NCI-H146 treated with DMSO at 0.1 percent for 48 hours (cell line): ENCODE data around the gene FTSJ3.
"Not testable (repeated sequence)": the region's sequence is repeated elsewhere in the genome, so short reads cannot be mapped to it uniquely, and the experiment has no call there.

ENCODE experiments used
- DNase-seq: peaks from one replicate; lab custom pipeline; 2025; ENCODE audit not compliant: unreplicated experiment; lab: John Stamatoyannopoulos, UW

Gene FTSJ3, protein sequence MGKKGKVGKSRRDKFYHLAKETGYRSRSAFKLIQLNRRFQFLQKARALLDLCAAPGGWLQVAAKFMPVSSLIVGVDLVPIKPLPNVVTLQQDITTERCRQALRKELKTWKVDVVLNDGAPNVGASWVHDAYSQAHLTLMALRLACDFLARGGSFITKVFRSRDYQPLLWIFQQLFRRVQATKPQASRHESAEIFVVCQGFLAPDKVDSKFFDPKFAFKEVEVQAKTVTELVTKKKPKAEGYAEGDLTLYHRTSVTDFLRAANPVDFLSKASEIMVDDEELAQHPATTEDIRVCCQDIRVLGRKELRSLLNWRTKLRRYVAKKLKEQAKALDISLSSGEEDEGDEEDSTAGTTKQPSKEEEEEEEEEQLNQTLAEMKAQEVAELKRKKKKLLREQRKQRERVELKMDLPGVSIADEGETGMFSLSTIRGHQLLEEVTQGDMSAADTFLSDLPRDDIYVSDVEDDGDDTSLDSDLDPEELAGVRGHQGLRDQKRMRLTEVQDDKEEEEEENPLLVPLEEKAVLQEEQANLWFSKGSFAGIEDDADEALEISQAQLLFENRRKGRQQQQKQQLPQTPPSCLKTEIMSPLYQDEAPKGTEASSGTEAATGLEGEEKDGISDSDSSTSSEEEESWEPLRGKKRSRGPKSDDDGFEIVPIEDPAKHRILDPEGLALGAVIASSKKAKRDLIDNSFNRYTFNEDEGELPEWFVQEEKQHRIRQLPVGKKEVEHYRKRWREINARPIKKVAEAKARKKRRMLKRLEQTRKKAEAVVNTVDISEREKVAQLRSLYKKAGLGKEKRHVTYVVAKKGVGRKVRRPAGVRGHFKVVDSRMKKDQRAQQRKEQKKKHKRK

DNA sequence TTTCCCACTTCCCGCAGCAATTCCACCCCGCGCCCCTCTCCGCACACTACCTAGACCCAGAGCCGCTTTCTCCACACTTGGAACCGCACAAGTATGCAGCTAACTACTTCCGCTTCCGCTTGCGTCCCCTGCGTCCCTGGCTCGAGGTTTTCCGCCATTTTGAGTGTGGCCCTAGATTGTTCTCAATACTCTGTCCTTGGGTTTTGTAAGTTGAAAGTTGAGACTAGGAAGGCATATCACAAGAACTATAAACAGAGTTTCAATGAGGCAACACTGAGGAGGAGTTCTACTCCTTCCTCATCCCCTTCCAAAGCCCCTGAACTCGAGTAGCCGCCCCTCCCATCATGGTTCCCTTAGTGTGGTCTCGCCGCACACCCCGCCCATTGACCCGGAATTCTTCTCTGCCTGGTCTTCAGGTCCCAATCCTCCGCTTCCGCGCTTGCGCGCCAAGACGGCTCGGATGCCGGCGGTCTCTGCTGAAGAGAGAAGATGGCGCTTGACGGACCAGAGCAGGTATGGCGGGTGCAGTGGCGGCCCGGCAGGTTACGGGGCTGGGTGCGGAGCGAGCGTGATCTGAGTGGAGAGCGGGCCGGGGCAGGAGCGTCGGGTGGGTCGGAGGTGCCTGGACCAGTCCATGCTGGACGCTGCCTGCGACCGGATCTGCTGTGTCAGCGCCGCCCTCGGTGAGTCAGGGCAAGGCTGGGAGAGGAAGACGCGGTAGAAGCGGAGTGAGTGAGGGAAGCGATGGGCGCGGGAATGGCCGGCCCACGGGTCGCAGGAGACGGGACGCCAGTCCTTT is at the start of gene FTSJ3, which contains the start of gene PSMC5:
Gene FTSJ3 (minus strand): TSS at position 662 of the 799 bp plus-strand sequence. CDS start 761 bp downstream, outside the sequence.
Gene PSMC5 (plus strand): TSS at position 430 of the 799 bp plus-strand sequence. CDS start 60 bp downstream, at position 490.
- peak; percentile 95 for DNase-seq

DNA sequence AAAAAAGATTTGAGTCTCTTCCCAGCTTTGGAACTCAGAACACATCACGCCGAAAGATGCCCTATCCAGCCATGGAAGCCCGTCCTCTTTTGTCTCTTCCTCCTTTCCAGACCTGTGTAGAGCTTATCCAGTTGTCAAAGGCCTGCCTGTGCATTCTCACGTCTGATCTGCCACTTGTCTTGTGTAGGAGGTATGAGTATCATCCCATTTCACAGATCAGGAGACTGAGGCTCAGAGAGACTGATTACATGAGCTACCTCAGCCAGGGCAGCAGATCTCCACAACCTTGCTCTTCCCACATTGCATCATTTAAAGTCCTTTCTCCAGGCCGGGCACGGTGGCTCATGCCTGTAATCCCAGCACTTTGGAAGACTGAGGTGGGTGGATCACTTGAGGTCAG is 47.2 kb upstream of the FTSJ3 start:
- not testable (repeated sequence) for DNase-seq

DNA sequence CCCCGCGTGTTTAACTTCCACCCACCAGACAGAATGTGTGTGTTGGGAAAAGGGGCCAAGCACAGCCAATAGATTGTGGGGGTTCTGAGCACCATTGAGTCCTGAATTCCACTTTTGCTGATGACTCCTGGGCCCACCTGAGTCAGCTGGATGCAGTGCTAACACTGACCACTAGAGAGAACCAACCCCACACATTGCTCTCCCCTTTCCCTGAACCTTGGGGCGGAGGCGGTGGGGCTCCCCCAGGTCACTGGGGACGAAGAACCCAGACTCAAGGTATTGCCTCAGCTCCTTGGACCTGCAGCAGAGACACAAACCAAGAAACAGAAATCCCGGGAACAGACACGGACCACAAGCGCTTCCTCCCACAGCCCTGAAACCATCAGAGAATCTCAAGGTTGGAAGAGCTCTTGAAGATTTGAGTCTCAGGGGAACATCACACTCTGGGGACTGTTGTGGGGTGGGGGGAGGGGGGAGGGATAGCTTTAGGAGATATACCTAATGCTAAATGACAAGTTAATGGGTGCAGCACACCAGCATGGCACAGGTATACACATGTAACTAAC is 46.7 kb upstream of the FTSJ3 start:
- DNase-seq: not testable (repeated sequence)

DNA sequence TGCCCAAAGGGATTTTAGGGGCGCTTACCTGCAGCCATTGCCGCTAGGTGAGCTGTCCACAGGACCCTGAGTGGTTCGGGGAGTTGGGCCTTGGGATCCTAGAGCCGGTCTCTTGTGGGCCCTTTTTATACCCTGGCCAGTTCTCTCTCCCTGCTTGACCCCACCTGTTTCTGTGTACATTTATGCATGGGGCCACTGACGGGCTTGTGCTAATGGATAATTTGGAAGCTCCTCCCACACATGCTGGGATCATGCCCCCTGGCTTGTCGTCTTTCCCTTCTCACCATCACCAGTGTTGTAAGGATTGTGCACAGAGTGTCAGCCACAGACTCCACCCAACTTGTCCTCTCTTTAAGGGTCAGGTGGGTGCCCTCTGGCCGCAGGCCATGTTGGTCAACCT is 46.1 kb upstream of the FTSJ3 start, which contains the start of gene CSH2:
Gene CSH2 (minus strand): TSS at position 101 of the 400 bp plus-strand sequence. CDS start 63 bp downstream, at position 38.
- not testable (repeated sequence) for DNase-seq

DNA sequence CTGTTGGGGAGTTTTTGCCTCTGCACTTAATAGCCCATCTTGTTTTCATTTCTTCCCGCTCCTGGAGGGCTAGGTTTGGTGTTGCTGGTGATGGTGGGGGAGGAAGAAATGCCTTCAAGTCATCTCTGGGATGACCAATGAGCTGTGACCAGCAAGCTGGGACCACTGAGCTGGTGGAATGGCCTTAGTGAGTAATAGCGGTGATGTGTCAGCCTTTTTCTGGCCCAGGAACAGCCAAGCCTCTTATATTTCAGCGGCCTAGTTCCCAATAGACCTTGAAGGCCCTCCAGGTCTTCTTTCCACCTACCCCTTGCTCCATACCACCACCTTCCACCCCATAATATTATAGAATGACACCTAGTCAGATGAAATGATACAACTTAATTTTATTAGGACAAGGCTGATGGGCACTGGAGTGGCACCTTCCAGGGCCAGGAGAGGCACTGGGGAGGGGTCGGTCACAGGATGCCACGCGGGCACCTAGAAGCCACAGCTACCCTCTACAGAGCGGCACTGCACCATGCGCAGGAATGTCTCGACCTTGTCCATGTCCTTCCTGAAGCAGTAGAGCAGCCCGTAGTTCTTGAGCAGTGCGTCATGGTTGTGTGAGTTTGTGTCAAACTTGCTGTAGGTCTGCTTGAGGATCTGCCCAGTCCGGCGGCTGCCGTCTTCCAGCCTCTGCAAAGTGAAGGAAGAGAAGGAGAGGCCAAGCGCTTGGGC is 44.3 kb upstream of the FTSJ3 start:
- not testable (repeated sequence) for DNase-seq

DNA sequence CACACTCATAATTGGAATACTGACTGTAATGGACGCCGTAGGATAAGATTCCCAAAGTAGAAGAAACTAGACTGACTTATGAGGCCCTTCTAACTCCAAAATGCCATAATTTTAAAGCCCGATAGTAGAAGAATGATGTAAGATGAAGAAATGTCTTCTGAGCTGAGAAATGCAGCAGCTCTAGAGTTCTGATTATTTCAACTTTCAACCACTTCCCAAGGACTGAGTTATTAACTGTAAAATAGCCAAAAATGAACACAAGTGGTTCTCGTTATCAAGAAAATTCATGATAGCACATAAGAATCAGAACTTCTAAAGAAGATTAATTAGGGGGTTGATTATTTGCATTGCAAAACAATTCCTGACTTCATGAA is 42.8 kb upstream of the FTSJ3 start:
- DNase-seq: not testable (repeated sequence)

DNA sequence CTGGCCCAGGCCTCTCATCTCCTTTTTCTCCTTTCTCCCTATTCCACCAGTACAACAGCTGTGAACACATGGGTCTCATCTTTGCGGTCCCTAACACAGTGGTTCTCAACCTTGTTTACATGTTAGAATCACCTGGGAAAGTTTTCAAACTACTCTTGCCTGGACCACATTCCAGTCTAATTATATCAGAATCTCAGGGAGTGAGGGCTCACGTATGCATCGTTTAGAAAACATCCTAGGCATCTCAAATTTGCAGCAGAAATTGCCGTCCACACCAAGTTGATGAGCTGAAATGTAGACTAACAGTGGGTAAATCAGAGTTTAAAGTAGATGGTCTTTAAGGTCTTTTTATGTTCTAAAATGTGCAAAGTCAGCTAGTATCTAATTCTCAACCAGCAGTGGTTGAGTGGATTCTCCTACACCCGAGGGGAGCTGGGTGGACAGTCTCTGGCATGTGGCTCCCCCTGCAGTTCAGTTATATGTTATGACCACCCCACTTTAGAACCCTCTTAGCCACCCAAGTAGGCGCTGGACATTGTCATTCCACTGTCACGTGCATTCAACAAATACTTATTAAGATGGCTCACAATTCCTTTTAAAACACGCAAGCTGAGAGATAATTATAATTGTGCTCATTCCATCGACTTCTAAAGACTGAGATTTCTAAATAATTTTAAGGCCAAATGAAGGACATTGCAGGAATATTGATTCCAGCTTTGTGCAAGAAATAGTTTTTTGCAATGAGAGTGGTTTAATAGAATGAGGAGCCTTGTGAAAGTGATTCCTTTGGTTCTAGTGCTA is 42.2 kb upstream of the FTSJ3 start:
- DNase-seq: not testable (repeated sequence)

DNA sequence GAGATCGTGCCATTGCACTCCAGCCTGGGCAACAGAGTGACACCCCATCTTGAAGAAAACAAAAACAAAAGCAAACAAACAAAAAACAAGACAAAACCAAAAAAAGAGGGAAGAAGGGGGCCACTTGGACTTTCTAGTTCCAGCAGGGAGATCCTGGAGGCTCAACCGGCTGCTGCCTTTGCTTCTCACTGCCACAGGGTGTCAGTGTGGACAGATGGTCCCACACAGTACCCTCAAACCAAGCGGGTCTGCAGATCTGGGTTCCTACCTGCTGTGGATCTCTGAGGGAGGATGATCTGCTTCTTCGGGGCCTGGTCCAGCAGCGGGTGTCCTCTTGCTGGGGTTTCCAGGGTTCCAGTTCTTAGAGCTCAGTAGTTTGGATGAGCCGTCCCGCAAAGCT is 39.2 kb upstream of the FTSJ3 start:
- not testable (repeated sequence) for DNase-seq

DNA sequence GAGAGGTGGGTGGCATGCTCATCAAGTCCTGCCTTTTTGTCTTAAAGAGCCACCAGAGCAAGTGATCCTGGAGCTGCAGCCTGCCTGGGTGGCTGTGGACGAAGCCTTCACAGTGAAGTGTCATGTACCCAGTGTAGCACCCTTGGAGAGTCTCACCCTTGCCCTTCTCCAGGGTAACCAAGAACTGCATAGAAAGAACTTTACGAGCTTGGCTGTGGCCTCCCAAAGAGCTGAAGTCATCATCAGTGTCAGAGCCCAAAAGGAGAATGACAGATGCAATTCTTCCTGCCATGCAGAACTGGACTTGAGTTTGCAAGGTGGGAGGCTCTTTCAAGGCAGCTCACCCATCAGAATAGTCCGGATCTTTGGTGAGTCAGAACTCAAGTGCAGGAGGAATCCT is 31.8 kb upstream of the FTSJ3 start:
- no peak for DNase-seq

DNA sequence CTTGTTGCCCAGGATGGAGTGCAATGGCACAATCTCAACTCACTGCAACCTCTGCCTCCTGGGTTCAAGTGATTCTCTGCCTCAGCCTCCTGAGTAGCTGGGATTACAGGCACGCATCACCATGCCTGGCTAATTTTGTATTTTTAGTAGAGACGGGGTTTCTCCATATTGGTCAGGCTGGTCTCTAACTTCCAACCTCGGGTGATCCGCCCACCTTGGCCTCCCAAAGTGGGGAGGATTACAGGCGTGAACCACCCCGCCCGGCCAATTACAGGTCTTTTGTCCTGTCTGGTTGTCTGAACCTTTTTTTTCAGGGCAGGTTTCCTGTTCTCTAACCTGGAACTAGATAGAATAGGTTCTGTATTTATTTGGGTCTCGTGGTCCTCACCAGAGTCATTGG is 29.0 kb upstream of the FTSJ3 start:
- not testable (repeated sequence) for DNase-seq

DNA sequence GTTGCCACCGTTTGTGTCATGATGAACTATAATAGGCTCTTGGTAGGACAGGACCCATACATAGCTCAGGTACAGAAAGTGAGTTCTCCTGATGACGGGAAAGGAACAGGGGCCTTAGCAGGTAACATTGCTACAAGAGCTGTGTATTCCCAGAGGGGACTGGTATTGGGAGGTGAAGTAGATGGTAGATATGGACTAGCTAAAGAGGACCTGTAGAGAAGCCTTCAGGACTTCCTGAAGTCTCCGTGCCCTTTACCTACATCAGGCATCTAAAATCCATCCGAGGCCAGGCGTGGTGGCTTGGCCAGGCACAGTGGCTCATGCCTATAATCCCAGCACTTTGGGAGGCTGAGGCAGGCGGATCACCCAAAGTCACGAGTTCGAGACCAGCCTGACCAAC is 27.7 kb upstream of the FTSJ3 start:
- no peak for DNase-seq

DNA sequence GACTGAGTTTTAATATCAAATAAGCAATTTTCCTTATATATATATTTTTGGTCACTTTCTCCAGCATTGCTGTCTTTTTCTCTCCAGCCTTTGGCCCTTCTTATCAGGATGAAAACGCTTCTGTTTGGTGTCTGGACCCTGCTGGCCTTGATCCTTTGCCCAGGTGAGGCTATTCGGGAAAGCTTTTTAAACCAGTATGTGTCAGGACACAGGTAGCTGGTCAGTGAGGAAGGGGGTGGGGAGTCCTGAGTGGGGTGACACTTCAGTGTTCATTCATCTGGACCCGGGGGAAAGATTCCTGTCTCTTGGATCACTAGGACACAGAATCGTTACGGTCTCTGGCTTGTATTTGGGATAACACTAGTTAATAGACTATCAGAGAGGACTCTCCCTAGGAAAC is 27.2 kb upstream of the FTSJ3 start:
- DNase-seq: no peak

DNA sequence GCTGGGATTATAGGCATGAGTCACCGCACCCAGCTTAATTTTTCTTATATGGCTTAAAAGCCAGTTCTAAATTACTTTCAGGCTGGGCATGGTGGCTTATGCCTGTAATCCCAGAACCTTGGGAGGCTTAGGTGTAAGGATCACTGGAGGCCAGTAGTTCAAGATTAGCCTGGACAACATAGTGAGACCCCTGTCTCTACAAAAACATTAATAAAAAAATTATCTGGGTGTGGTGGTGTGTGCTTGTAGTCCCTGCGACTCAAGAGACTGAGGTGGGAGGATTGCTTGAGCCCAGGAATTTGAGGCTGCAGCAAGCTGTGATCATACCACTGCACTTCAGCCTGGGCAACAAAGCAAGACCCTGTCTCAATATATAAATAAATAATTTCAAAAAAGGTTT is 25.8 kb upstream of the FTSJ3 start:
- no peak for DNase-seq

DNA sequence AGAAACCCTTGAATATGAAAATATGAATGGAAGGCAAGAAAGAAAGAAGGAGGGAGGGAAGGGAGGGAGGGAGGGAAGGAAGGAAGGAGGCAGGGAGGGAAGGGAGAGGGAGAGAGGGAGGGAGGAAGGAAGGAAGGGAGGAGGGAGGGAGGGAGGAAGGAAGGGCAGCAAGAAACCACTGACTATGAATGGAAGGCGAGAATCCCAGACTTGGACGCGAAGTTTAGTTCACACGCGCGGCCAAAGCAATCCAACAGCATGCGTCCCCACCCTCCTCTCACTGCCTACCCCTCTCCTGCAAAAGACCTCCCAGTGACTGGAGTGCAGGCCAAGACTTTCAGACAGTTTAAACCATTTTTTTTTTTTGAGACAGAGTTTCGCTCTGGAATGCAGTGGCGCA is 22.9 kb upstream of the FTSJ3 start:
- DNase-seq: no peak

DNA sequence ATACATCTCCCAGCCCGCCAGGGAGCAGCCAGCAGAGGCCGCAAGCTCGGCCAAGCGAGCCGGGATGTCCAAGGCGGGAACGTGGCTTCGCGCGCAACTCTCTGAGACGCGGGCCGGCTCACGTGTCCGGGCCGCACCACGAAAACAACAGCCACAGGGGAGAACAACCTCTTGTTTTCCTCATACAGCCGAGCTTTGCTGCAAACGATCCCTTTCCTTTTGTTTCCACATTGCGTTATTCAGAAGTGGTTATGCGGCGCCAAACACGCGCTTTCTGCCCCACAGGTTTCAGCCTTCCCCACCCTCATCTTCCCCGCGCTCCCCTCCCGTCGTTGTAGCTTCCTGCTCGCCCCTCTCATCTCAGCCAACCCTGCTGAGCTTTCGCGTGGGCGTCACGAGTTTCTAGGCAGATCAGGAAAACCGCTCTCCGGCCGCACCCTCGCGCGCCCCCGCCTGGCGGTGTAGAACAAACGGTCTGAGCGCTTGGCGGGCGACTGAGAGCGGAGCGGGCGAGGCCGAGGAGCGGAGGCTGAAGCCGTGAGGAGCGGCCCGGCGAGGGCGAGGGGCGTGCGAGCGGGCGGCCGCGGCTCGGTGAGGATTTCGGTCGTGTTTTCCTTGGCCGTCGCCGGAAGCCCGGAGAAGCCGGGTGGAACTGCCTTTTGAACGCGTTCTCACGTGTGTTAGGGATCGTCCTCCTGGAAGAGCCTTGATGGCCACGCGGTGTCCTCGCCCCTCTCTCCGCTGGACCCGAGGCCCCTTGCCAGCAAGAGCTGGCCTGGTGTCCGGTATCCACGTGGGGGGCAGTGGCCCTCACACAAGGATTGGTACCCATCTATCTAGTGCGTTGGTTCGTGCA is 21.6 kb upstream of the FTSJ3 start:
- DNase-seq: no peak

DNA sequence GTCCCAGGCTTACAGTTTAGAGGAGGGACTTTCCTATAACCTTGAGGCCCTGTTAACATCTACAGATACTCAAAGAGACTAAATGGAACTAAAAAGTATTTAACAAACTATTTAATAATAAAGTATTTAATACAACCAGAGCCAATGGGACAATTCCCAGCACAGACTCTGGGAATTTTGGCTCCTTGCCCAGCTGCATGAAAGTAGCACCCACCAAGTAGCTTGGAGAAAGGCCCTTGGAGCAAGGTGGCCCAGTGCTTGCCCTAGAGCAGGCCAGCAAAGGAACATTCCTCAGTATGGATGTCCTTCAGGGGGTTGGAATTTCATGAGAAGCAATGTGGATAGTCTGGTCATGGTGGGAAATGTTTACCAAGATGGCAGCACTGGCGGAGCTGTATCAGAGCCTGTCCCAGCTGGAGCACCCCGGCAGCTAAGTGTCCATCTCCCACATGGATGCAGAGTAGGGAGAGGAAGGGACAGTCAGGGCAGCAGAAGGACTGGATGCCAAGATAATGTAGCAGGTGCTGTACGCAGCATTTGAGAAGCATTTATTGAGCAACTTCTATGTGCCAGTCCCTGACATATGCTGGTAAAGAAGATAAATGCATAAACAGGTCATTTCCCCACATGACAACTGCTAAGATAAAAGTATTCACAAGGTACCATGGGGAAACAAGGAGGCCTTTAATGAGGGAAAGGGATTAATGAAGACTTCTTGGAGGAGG is 20.2 kb upstream of the FTSJ3 start:
- no peak for DNase-seq

DNA sequence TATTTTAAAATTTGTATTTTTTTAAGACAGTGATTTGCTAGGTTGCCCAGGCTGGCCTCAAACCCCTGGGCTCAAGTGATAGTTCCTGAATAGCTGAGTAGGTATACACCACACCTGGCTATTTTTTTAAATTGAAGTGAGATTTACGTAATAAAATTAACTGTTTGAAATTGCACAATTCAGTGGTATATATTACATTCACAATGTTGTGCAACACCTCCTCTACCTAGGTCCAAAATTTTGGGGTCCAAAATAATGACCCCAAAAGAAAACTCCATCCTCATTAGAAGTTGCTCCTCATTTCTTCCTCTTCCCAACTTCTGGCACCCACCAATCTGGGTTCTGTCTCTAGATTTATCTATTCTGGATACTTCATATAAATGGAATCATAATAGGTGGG is 18.0 kb upstream of the FTSJ3 start:
- DNase-seq: no peak
